Neural crest cell (in vitro differentiated cells): ENCODE measurements around the gene G6PC2. TPM values are rescaled to one million over a fixed set of nuclear protein-coding genes. Genes with fewer than 3 reads are reported as not detected.
"Not testable (repeated sequence)": the region's sequence is repeated elsewhere in the genome, so short reads cannot be mapped to it uniquely, and the experiment has no call there.

Experiments used
- DNase-seq: peaks from one replicate; pipeline ENCODE4 v3.0.0; 2021; ENCODE audit warnings: low read depth, mixed read lengths, low spot score
- H3K27ac Mint-ChIP-seq: one replicate; pipeline ENCODE4 v1.8.0; 2021; ENCODE audit warnings: mild to moderate bottlenecking, mixed read lengths; ENCODE audit not compliant: unreplicated experiment
- H3K27me3 Mint-ChIP-seq: 2 replicates; pipeline ENCODE4 v1.8.0; 2021; ENCODE audit warnings: low read depth, mild to moderate bottlenecking, mixed read lengths
- H3K36me3 Mint-ChIP-seq: 2 replicates; pipeline ENCODE4 v1.8.0; 2021; ENCODE audit warnings: low read depth, mild to moderate bottlenecking, mixed read lengths
- H3K4me1 Mint-ChIP-seq: 2 replicates; pipeline ENCODE4 v1.8.0; 2021; ENCODE audit warnings: mixed read lengths
- H3K4me3 Mint-ChIP-seq: one replicate; pipeline ENCODE4 v1.8.0; 2021; ENCODE audit warnings: mild to moderate bottlenecking, mixed read lengths
- H3K9me3 Mint-ChIP-seq: 2 replicates; pipeline ENCODE4 v1.8.0; 2021; ENCODE audit warnings: mixed read lengths
- total RNA-seq: library from RNA; stranded (reverse); gene quantifications from 2 replicates; pipeline ENCODE4 v1.2.1, GENCODE V29; 2021
- TF ChIP-seq, protein P1 (sequence below): fragments of 200-600 bp; sonication (generic); conservative IDR thresholded peaks from 2 replicates; pipeline ENCODE4 v1.5.0; 2021; ENCODE audit warnings: antibody characterized with exemption, mild to moderate bottlenecking

Gene G6PC2
- total RNA-seq, 1 donor from 2014 or later, result not detected

DNA sequence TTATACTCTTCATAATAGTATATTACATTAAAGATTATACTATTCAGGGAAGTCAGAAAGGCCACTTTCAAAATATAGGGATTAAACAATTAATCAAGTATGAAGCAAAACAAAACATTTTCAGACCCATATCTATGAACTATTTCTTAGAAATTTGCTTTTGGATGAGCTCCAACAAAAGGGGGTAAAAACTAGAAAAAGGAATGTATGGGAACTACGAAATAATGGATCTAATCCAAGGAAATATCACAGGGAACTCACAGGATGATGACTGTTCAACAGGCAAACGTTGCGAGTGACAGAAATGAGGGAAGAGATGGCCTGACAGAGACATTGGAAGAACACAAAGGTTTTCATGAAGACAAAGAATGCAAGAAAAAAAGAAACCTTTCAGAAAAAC, 27.9 kb downstream of the G6PC2 start:
- Mint-ChIP-seq H3K9me3 (no peaks in the 10 kb centered on the region), H3K27ac (no peak overlapping the region), H3K4me3 (no peak overlapping the region), H3K36me3 (no peaks in the 10 kb centered on the region), H3K27me3 (no peaks in the 10 kb centered on the region), H3K4me1 (no peaks in the 10 kb centered on the region)
- TF ChIP-seq, protein P1, sequence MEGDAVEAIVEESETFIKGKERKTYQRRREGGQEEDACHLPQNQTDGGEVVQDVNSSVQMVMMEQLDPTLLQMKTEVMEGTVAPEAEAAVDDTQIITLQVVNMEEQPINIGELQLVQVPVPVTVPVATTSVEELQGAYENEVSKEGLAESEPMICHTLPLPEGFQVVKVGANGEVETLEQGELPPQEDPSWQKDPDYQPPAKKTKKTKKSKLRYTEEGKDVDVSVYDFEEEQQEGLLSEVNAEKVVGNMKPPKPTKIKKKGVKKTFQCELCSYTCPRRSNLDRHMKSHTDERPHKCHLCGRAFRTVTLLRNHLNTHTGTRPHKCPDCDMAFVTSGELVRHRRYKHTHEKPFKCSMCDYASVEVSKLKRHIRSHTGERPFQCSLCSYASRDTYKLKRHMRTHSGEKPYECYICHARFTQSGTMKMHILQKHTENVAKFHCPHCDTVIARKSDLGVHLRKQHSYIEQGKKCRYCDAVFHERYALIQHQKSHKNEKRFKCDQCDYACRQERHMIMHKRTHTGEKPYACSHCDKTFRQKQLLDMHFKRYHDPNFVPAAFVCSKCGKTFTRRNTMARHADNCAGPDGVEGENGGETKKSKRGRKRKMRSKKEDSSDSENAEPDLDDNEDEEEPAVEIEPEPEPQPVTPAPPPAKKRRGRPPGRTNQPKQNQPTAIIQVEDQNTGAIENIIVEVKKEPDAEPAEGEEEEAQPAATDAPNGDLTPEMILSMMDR, result no peak
- no peak for DNase-seq

DNA sequence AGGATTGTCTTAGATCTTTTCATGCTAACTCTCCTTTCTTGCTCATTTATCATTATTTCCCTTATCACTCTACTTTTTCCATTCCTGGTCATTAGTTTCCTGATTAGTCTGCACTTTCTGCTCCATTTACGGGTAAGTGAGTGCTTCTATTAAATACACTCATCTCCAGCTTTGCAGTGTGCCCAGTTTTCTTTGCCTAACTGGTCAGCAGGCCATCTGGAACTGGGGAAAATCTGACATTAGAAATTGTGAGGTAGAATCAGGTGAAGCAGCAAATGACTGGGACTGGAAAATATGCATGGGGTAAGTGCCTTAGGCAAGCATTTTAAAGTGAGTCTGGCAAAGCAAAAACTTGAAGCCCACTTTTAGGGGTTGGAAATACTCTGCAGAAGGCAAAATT, 29.2 kb downstream of the G6PC2 start:
- Mint-ChIP-seq H3K27ac (no peak overlapping the region), H3K4me3 (no peak overlapping the region), H3K4me1 (no peaks in the 10 kb centered on the region), H3K9me3 (no peaks in the 10 kb centered on the region), H3K36me3 (no peaks in the 10 kb centered on the region), H3K27me3 (no peaks in the 10 kb centered on the region)
- TF ChIP-seq, protein P1, result no peak
- DNase-seq, result no peak

DNA sequence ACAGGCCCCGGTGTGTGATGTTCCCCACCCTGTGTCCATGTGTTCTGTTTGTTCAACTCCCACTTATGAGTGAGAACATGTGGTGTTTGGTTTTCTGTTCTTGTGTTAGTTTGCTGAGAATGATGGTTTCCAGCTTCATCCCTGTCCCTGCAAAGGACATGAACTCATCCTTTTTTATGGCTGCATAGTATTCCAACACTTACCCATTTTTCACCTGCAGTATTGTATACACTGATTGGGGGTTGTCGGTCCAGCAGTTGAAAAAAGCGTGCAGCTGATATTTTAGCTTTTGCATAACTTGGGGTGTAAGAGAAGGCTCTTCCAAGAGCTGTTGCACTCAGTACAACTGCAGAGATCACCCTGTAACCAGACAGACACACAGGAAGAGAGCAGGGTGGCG, 31.1 kb downstream of the G6PC2 start:
- H3K4me1 Mint-ChIP-seq, H3K4me3 Mint-ChIP-seq, H3K9me3 Mint-ChIP-seq, H3K27ac Mint-ChIP-seq, H3K27me3 Mint-ChIP-seq, H3K36me3 Mint-ChIP-seq, DNase-seq: not testable (repeated sequence)

DNA sequence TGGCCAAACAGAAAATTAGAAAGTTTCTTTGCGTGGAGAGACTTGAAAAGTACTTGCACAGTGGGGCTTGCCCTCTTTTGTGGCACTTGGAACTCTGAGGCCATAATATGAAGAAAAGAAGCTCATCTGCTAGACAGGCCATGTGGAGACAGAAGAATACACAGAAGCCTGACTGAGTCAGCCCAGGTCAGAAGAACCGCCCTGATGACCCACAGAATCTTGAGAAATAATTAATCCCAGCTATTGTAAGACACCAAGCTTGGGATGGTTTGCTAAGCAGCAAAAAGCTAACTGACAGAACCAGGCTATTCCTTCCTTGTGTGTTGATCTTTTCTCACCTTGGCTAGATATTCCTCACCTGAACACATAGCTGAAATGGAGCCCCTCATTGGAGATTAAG, 33.7 kb downstream of the G6PC2 start:
- no peaks in the 10 kb centered on the region for H3K36me3 Mint-ChIP-seq
- no peaks in the 10 kb centered on the region for H3K4me1 Mint-ChIP-seq
- no peak overlapping the region for H3K4me3 Mint-ChIP-seq
- no peak overlapping the region for H3K27ac Mint-ChIP-seq
- H3K27me3 Mint-ChIP-seq, result no peaks in the 10 kb centered on the region
- no peaks in the 10 kb centered on the region for H3K9me3 Mint-ChIP-seq
- TF ChIP-seq, protein P1, result no peak
- DNase-seq, result no peak

DNA sequence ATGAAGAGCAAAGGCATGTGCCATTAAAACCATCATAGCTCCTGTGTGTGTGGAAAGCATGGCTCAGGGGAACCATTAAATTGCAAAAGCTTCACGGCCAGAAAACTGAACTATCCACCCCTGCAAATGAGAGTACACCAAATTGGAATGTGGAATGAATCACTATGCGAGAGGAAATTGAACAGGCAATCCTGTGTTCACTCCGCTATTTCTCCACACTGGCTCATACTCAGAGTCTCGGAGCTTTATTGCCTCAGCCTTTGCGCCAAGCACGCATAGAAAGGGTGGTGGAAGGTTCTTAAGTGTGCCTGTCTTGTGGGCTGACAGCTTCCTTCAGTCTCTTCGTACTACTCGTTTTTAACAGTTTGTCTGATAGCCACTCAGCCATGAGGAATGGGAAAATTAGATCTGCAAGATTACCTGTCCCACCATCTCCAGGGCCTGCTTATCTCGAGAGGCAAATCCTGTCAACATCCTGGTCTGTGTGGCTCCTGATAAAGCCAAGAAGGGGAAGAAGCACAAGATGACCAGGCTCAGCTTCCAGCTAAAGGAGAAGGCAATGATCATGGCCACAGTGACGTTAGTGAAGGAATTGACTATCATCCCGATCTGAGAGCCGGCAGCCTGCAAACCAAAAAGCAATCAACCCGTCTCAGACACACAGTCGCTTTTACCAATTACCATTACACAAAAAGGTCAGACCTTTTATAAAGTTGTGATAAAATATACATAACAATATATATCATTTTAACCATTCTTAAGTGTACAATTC, 34.9 kb downstream of the G6PC2 start:
- no peak overlapping the region for H3K27ac Mint-ChIP-seq
- H3K27me3 Mint-ChIP-seq, result no peaks in the 10 kb centered on the region
- TF ChIP-seq, protein P1, result no peak
- H3K4me1 Mint-ChIP-seq, result no peaks in the 10 kb centered on the region
- H3K36me3 Mint-ChIP-seq, result no peaks in the 10 kb centered on the region
- H3K9me3 Mint-ChIP-seq, result no peaks in the 10 kb centered on the region
- no peak for DNase-seq
- H3K4me3 Mint-ChIP-seq, result no peak overlapping the region

DNA sequence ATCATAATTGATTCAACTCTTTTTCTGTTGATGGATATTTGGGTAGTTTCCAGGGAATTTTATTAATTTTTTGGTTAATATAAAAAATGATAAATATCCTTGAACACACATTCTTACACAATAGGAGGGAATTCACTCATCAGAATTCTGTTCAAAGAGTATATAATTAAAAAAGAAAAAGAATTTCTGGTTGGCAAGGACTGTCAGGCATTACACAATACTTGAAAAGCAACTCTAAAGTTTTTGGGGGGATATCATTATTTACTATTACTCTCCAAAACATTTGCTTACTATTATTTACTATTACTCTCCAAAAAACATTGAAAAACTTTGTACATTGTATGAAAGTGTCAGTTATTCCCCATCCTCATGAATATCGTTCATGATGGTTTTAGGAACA, 38.0 kb downstream of the G6PC2 start:
- Mint-ChIP-seq H3K27me3 (no peaks in the 10 kb centered on the region), H3K27ac (no peak overlapping the region), H3K4me1 (no peaks in the 10 kb centered on the region), H3K4me3 (no peak overlapping the region), H3K36me3 (no peaks in the 10 kb centered on the region), H3K9me3 (no peaks in the 10 kb centered on the region)
- TF ChIP-seq, protein P1, result no peak
- DNase-seq, result no peak
